H4 (cell line): ENCODE measurements around the gene CLK4. TPM values are rescaled to one million over a fixed set of nuclear protein-coding genes. Genes with fewer than 3 reads are reported as not detected.

ENCODE experiments used
- DNase-seq: peaks from one replicate; pipeline ENCODE4 v3.0.0-alpha.2; 2015; ENCODE audit warnings: low spot score
- total RNA-seq: library from RNA; depleted of rRNA; stranded (reverse); fragments of >200 nt; shearing (Covaris generic); gene quantifications from 2 replicates; pipeline ENCODE4 v1.2.3, GENCODE V29; 2014

Gene CLK4
- total RNA-seq, 1 experiment from 2014 or later = 7.7 TPM

- DNase-seq = no peak
Measured at GRCh38 chr5:178587763-178588611, 38.9 kb downstream of the CLK4 start.

GRCh38 chr5:178586396-178586795, 40.5 kb downstream of the CLK4 start:
- DNase-seq = no peak

DNA sequence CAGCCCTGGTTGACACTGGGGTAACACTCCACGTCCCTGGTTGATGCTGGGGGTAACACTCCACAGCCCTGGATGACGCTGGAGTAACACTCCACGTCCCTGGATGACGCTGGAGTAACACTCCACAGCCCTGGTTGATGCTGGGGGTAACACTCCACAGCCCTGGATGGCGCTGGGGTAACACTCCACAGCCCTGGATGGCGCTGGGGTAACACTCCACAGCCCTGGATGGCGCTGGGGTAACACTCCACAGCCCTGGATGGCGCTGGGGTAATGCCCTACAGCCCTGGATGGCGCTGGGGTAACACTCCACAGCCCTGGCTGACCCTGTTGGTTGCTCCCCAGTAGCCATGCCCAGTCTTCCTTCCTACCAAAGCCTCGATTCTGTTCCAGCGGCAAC, 41.4 kb downstream of the CLK4 start:
- peak; percentile 83 for DNase-seq

GRCh38 chr5:178583279-178583678, 43.6 kb downstream of the CLK4 start:
- DNase-seq = no peak

DNA sequence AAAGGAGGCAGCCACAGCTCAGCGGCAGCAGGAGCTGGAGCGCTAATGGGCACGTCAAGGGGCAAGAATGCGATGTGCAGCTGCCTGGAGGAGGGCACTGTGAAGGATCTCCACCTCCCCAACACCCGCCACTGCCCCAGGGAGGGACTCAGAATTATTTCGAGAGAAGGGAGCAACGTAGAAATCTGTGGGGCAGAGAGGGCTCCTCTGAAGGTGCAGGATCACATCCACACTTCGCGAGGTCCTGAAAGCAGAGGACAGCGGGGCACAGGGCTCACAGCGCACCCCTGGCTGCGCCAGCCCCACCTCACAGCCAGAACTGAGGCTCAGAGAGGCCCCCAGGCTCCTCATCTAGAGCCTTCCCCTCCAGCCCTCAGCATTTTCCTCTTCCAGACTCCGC, 44.6 kb downstream of the CLK4 start:
- DNase-seq = no peak

DNA sequence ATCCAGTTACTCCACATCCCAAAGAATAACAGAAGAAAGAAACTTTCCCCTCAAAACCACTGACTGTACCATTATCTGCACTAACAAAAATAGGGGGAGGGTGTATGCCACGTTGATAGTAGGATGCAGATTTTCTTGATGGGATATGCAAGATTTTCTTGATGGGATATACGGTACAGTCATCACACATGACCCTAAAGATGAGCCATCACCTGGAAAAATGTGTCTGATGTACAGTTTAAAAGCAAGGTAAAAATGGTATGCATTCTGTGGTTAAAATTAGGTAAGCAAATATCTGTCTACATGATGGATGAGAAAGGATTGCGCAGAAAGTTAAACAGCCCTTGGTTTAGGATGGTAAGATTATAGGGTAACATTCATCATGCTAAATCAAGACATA, 45.2 kb downstream of the CLK4 start:
- no peak for DNase-seq

- no peak for DNase-seq
Measured at GRCh38 chr5:178580271-178580955, 46.4 kb downstream of the CLK4 start.

DNA sequence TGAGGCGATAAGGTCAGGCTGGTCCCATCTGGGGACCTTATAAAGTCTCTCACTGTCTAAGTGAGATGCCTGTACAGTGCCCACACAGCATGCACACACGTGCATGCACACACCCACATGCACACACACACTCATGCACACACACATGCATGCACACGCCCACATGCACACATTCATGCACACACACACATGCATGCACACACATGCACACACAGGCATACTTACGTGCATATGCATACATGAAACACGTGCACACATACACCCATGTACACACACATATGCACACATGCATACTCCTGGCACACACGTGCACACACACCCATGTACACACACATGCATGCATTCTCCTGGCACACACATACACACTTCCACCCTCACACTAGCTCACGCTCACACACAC, 48.9 kb downstream of the CLK4 start:
- no peak for DNase-seq

DNA sequence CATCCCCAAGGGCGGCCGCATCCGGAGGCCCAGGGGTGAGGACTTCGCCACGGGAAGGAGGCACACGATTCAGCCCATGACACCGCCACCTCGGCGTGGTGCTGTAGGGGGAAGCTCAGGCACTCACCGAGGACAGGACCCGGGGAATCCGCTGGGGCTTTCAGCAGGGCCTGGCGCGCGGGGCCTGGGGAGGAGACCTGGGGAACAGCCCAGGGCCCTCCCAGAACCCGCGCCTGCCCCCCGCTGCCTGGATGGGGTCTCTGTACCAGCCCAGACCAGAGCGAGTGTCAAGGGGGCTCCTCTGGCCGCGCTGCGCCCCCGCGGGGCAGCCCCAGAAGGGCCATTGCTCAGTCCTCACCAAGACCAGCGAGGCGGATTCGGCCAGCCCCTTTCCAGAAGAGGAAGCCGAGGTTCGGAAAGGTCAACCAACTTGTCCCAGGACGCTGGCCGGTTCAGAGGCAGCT, 49.4 kb downstream of the CLK4 start:
- DNase-seq = no peak

GRCh38 chr5:178576591-178577351, 50.1 kb downstream of the CLK4 start:
- DNase-seq = no peak

DNA sequence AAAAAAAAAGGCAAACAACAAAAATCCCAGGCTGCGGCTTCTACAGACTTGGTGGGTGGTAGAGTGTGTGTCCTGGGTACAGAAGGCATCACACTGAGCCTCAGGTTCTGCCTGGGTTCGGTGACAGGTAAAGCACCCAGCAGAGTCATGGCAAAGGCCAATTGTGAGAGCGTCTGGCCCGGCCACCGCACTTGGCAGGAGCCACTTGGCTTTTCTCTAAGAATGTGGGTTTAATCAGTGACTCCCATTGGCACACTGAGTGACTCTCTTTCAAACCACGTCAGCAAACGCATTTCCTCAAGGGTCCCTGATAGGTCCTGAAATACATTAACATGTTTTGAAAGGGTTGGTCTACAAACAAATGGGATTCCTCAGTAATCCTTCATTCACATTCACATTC, 53.6 kb downstream of the CLK4 start:
- DNase-seq = no peak

DNA sequence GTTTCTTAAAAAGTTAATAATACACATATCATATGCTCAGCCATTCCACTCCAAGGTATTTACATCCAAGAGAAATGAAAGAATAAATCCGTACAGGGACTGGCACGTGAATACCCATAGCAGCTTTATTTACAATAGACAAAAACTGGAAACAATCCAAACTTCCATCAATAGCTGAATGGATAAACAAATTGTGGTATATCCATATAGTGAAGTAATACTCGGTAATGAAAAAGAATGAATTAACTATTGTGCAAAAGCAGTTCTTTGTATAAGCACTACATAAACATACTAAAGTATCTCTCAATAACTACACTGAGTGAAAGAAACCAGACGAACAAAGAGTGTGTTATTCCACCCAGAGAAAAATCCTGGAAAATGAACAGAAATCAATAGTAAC, 54.2 kb downstream of the CLK4 start:
- no peak for DNase-seq

DNA sequence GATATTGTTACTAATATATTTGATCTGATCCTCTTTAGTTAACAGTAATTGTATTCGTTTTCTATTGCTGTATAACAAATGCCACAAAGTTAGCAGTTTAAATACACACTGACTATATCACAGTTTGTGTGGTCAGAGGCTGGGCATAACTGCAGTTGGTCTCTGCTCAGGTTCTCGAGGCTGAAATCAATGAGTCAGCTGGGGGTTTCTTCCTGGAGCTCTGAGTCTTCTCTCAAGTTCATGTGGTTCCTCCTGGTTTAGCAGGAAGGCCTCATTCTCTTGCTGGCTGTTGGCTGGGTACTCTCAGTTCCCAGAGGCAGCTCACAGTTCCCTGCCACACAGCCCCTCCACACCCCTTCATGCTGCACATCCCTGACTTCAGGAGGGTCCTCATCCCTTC, 57.4 kb downstream of the CLK4 start:
- no peak for DNase-seq

GRCh38 chr5:178564811-178565550, 61.9 kb downstream of the CLK4 start:
- DNase-seq = no peak

DNA sequence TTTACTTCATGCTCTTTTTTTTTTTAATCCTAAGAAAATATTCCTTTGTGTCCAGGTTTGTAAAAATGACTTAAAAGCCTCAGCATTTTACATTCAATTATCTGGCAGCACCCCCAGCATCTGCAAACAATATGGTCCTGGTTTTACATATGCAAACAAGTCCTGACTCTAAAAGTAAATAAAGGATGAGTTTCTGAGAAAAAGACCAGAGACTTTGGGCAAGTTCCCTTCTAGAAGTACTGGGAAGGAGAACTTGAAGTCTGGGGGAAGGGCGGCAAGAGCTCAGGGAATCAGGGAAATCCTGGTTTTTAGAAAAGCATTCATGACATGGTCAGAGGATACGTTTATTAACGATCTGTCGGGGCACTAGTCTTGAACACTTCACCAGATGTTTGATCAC, 62.5 kb downstream of the CLK4 start:
- no peak for DNase-seq

GRCh38 chr5:178563621-178564020, 63.2 kb downstream of the CLK4 start:
- DNase-seq = no peak

GRCh38 chr5:178561746-178562264, 65.0 kb downstream of the CLK4 start:
- no peak for DNase-seq

GRCh38 chr5:178560911-178561310, 65.9 kb downstream of the CLK4 start:
- DNase-seq = no peak

DNA sequence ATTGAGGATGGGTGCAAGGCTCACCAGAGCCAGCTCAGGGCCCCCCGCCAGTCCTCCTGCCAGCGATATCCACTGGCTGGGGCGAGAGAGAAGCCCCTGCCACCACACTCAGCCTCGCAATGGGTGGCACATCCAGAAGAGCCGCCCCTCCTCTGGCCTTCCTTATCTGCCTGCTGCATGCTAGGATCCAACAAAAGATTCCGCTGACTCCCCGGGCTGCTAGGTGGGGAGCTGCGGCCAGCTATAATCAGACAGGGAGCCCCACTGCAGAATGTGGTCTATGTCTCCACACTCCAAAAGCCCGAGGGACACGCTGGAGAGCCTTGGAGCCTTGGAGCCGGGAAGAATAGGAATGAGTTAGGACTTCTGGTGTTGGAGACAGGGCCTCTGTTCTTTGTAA, 69.4 kb downstream of the CLK4 start:
- DNase-seq = no peak

- DNase-seq = no peak
Measured at GRCh38 chr5:178555771-178556211, 71.1 kb downstream of the CLK4 start.

DNA sequence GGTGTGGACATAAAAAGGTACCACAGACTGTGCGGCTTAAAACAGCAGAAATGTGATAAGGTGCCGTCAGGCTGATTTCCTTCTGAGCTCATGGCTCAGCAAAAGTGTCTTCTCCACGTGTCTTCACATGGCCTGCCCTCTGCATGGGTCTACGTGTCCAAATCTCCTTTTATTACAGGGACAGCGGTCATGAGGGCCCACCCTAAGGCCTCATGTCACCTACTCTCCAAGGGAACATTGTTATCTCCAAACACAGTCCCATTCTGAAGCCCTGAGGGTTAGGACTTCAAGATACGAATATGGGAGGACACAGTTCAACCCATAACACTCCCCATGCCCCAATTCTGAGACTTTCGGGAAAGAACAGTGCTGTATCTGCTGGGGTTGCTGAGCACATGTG, 71.8 kb downstream of the CLK4 start:
- DNase-seq = no peak
